DND-41 (cell line): ENCODE data around the gene C13orf46.

Experiments used
- CTCF ChIP-seq: IDR thresholded peaks from 2 replicates; pipeline ENCODE4 v1.5.1; 2012; ENCODE audit warnings: borderline replicate concordance, low read length, moderate library complexity, mild to moderate bottlenecking; ENCODE audit not compliant: poor library complexity, severe bottlenecking; ENCODE audit errors: extremely low read depth
- EZH2 ChIP-seq: IDR thresholded peaks from 3 replicates; pipeline ENCODE4 v1.6.1; 2012; ENCODE audit warnings: borderline replicate concordance, low read depth, mild to moderate bottlenecking, moderate library complexity, low read length, inconsistent platforms; ENCODE audit not compliant: severe bottlenecking

- TF ChIP-seq CTCF: no peak
- no peak for TF ChIP-seq EZH2
Observed at GRCh38 chr13:113997845-113998751, 24.2 kb upstream of the C13orf46 start.
